ENCODE measurements around the gene SNX3. TPM values are rescaled to one million over a fixed set of nuclear protein-coding genes. Genes with fewer than 3 reads are reported as not detected.

Gene SNX3
- total and polyA plus RNA-seq, 10 donors: 132 to 236 (median 170) TPM

DNA sequence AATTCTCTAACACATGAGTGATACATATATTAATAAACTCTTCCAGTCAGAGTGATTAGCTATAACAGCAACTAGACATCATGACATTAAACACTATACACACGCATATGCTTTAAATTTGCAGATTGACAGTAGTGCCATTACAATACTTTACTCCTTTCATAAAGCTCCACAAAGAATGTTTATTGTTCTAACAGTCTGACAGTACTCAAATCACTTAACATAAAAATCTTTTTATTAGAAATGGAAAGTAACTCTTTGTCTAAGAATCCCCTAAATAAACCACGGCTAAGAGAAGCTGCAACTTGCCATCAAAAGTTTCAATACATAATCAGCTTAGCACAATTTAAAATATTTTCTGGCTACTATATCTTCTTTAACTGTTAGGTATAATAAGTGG is 24.0 kb downstream of the SNX3 start:
- Histone ChIP-seq H3K27ac (no peak overlapping the region), H3K4me3 (no peak overlapping the region), H3K9me3 (peaks cover 0 to under 1% (median 0%) of the 10 kb centered on the region in 8 donors), H3K36me3 (peaks cover 0 to 83% (median 13%) of the 10 kb centered on the region in 6 donors), H3K27me3 (replicated peaks in 1 of 7) (no peaks in the 10 kb centered on the region), H3K4me1 (peaks cover 0 to 58% (median 0%) of the 10 kb centered on the region in 6 donors)
- intact Hi-C loops (cut with DNase I; ENCODE audit: low total_unique reads): no loop called here
- WGBS, 5 donors: 48 to 78% (median 68%) methylated on average over 2 of the region's 2 CpGs
- TF ChIP-seq, protein P1, sequence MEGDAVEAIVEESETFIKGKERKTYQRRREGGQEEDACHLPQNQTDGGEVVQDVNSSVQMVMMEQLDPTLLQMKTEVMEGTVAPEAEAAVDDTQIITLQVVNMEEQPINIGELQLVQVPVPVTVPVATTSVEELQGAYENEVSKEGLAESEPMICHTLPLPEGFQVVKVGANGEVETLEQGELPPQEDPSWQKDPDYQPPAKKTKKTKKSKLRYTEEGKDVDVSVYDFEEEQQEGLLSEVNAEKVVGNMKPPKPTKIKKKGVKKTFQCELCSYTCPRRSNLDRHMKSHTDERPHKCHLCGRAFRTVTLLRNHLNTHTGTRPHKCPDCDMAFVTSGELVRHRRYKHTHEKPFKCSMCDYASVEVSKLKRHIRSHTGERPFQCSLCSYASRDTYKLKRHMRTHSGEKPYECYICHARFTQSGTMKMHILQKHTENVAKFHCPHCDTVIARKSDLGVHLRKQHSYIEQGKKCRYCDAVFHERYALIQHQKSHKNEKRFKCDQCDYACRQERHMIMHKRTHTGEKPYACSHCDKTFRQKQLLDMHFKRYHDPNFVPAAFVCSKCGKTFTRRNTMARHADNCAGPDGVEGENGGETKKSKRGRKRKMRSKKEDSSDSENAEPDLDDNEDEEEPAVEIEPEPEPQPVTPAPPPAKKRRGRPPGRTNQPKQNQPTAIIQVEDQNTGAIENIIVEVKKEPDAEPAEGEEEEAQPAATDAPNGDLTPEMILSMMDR (IDR thresholded peaks at IDR 0.05 in 8 of 11, conservative IDR thresholded peaks at IDR 0.05 in 3 of 11): no peak
- no peak for TF ChIP-seq POLR2A (IDR thresholded peaks at IDR 0.05)
- TF ChIP-seq POLR2AphosphoS5 (IDR thresholded peaks at IDR 0.05): no peak
- no peak for DNase-seq

DNA sequence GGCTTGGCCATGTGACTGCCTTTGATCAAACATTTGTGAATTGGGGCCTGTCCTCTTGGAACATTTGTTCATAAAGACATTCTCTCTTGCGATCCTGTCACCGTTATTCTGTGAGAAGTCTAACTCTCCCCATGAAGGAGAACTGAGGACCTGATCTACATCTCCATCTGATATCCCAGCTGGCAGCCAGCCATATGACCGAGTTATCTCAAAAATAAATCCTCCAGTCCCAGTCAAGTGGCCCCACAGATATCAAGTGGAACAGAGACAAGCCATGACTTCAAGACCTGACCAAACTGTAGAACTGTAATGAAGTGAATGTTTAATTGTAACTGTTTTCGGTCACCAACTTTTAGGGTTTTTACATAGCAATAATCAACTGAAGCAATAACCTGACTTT is 25.7 kb downstream of the SNX3 start:
- Histone ChIP-seq H3K27me3 (replicated peaks in 1 of 7) (no peaks in the 10 kb centered on the region), H3K4me3 (no peak overlapping the region), H3K4me1 (peaks cover 0 to 59% (median 0%) of the 10 kb centered on the region in 6 donors), H3K9me3 (no peaks in the 10 kb centered on the region), H3K27ac (no peak overlapping the region), H3K36me3 (peaks cover 0 to 66% (median 7%) of the 10 kb centered on the region in 6 donors)
- intact Hi-C loops (cut with DNase I; ENCODE audit: low total_unique reads): no loop called here
- no peak for DNase-seq
- TF ChIP-seq, protein P1 (IDR thresholded peaks at IDR 0.05 in 8 of 11, conservative IDR thresholded peaks at IDR 0.05 in 3 of 11): no peak
- TF ChIP-seq POLR2A (IDR thresholded peaks at IDR 0.05) (no peak), POLR2AphosphoS5 (IDR thresholded peaks at IDR 0.05) (no peak)
- 87 to 96% (median 91%) methylated on average over 4 of the region's 4 CpGs for WGBS, 5 donors

DNA sequence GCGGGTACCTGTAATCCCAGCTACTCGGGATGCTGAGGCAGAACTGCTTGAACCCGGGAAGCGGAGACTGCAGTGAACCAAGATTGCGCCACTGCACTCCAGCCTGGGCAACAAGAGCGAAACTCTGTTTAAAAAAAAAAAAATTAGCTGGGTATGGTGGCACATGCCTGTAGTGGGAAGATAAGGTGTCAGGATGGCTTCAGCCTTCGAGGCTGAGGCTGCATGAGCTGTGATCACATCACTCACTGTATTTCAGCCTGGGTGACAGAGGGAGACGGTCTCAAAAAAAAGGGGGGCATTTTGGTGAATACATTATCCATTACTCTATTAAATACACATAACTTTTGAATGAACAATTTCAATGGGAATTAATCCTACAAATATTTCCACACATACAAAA is 32.4 kb downstream of the SNX3 start:
- no peak for TF ChIP-seq POLR2AphosphoS5 (IDR thresholded peaks at IDR 0.05)
- TF ChIP-seq POLR2A (IDR thresholded peaks at IDR 0.05): no peak
- TF ChIP-seq, protein P1 (IDR thresholded peaks at IDR 0.05 in 8 of 11, conservative IDR thresholded peaks at IDR 0.05 in 3 of 11): no peak
- DNase-seq: no peak

DNA sequence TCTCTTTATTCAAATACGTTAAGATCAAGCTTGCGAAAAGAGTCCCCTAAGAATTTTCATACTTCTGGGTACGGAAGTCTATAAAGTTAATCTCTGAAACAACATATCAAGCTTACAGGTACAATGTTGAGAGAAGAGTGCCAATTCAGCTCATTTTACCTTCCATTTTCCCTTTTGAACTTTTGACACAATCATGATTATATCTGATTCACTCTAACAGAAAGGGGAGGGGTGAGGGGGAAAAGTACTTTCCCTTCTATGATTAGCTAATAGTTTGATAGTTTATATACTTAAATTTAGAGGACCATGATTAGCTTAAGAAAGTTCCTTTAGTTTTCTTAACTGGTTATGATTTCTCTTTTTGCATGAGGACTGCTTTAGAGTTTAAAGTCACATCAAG is 33.5 kb downstream of the SNX3 start:
- intact Hi-C loops (cut with DNase I; ENCODE audit: low total_unique reads): no loop called here
- no peaks in the 10 kb centered on the region for H3K9me3 ChIP-seq
- no peak overlapping the region for H3K4me3 ChIP-seq
- DNase-seq: no peak
- peaks cover 0 to 52% (median 6%) of the 10 kb centered on the region in 6 donors for H3K4me1 ChIP-seq
- H3K27ac ChIP-seq: no peak overlapping the region
- TF ChIP-seq POLR2A (IDR thresholded peaks at IDR 0.05): no peak
- no peak for TF ChIP-seq POLR2AphosphoS5 (IDR thresholded peaks at IDR 0.05)
- TF ChIP-seq, protein P1 (IDR thresholded peaks at IDR 0.05 in 8 of 11, conservative IDR thresholded peaks at IDR 0.05 in 3 of 11): no peak
- WGBS, 5 donors: 92 to 98% (median 96%) methylated on average over 3 of the region's 3 CpGs
- peaks cover 0 to 50% (median 7%) of the 10 kb centered on the region in 6 donors for H3K36me3 ChIP-seq
- no peaks in the 10 kb centered on the region for H3K27me3 ChIP-seq (replicated peaks in 1 of 7)

More for the DNA sequence above, 32.4 kb downstream of the SNX3 start:
- WGBS, 5 donors: 85 to 95% (median 92%) methylated on average over 8 of the region's 8 CpGs
- H3K9me3 ChIP-seq: no peaks in the 10 kb centered on the region
- no peak overlapping the region for H3K4me3 ChIP-seq
- peaks cover 0 to 42% (median 5%) of the 10 kb centered on the region in 6 donors for H3K36me3 ChIP-seq
- no peaks in the 10 kb centered on the region for H3K27me3 ChIP-seq (replicated peaks in 1 of 7)
- H3K4me1 ChIP-seq: peaks cover 0 to 52% (median 0%) of the 10 kb centered on the region in 6 donors
- intact Hi-C loops (cut with DNase I; ENCODE audit: low total_unique reads): no loop called here
- H3K27ac ChIP-seq: no peak overlapping the region
